HG03565 (cell line): ENCODE results near the gene HLA-DOB.

Source experiments
- ATAC-seq: cut with Tn5 transposase; IDR thresholded peaks from one replicate; pipeline ENCODE4 v1.9.1; 2021; ENCODE audit warnings: mild to moderate bottlenecking, moderate library complexity; ENCODE audit not compliant: unreplicated experiment

The HLA-DOB gene

DNA sequence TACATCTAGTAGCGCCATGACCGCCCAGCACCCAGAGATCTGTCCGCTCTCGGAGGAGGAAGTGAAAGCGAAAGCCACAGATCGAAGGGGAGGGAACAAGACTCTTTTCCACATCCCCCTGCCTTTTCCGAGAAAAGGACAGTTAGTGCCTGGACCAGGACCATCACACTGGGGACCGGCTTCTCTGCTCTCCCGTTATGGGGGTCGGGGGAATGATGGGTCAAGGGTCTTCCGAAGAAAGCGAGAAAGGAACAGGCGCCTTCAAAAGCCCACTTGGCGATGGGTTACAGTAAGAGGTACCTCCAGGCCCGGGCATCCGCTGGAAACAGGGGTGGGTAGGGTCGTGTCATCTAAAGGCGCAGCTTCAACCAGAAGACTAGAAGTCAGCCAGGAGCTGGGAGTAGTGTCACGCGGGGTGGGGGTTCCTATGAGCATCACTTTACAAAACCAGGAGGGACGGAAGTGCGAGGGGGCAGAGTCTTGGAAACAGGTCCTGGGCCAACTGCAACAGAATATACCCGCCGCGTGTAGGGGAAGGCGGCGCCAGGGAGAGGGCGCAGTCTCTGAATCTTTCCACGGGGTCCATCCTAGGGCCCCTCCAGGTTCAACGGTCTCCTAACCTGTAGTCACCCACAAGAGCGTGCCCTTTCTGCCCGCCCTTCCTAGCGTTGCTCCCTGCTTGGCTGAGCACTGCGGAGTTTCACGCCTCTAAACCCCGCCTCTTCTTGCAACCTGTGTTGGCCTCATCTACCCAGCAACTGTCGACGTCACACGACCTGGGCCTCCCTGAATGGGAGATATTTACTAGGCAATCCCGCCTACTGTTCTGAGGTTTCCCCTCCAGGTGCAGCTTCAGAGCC is 27.4 kb upstream of the HLA-DOB start, which contains the start of gene PSMB8:
Gene PSMB8, minus strand, starts transcription at position 69 of the 860 bp plus-strand sequence. Its CDS starts 51 bp downstream, at position 18.
- peak; percentile 60 for ATAC-seq

DNA sequence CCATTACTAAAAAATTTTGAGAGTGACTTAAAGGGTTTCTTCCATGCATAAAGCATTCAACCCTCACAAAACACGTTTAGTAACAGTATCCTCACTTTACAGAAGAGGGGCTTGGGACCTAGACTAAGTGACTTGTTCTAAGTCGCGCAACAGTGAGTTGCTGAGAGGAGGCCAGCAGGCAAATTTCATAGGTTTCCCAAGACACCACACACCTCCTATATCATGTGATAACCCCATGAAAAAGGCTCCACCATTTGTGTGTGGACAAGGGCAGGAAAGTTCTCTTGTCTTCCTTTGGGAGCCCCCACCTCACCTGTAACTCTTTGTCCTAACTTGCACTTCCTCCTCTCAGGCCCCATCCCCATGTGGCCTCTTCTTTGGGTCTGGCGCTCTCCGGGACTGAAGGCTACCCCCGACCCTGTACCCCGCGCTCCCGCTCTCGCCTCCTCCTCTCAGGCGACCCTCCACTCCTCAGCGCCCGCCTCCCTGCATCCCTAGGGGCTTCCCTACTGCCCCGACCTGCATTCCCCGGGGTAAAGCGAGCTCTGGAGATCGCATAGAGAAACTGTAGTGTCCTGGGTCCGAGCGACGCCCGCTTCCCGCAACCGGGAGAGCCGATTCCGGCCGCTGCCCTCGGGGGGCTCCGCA is 26.7 kb upstream of the HLA-DOB start:
- ATAC-seq, result no peak

DNA sequence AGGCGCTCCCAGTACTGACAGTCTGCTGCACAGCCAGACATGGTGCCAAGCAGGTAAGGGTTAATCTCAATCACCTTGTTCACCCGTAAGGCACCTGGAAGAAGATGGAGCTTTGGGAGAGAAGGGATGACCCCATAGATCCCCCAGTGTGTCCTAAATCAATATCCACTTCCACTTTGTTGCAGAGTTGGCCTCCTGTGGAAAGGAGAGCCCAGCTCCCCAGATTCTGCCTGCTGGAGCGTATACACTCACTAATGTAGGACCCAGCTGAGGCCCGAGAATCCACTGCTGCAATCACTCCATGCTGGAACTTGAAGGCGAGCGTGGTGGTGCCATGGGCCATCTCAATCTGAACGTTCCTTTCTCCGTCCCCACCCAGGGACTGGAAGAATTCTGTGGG is 25.9 kb upstream of the HLA-DOB start:
- no peak for ATAC-seq

DNA sequence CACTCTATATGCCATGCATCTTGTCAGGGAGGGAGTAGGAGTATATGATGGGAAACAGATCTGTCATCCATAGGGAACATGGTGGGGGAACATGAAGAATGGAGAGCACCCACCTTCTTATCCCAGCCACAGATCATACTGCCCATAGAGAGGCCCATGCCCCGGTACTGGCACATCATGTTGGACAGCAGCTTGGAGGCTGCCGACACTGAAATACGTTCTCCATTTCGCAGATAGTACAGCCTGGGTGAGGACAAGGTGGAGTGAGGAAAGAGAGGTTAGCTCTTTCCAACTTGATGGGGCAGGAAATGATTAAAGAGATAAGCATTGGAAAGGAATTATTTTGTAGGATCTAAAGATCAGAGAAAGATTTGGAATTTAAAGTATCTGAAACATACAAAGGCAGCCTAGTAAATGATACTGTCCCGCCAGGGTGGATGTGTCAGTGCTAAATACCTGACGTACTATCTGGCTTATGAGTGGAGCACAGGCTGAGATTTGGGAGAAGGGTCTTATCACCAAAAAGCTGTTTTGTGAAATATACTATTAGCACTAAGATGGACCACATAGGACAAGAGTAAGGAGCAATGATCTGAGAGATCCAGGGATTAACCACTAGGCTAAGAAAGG is 25.3 kb upstream of the HLA-DOB start:
- ATAC-seq, result no peak

DNA sequence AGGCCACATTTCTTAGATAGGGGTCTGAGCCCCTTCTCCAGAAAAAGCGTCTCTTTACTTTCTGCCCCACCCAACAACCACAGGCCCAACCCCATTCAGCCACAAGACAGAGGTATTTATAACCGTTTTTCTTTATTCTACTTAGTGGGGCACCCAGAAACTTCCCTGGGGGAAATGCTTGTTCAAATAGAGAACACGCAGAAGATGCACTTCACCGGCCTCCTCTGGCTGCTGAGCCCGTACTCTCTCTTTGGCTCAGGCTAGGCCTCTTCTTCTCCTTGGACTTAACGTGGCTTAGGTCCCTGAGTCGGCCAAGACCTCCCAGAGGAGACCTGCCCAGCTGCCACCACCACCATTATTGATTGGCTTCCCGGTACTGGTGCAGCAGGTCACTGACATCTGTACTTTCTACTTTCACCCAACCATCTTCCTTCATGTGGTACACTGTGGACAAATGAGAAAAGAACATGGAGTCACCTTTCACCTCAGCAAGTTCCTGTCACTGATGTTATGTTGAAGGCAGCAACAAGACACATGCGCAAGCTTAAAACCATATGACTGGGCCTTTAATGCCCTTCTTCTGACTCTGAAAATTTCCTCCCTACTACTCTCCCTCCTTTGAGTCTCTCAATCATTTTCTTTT is 23.9 kb upstream of the HLA-DOB start:
- ATAC-seq, result no peak

DNA sequence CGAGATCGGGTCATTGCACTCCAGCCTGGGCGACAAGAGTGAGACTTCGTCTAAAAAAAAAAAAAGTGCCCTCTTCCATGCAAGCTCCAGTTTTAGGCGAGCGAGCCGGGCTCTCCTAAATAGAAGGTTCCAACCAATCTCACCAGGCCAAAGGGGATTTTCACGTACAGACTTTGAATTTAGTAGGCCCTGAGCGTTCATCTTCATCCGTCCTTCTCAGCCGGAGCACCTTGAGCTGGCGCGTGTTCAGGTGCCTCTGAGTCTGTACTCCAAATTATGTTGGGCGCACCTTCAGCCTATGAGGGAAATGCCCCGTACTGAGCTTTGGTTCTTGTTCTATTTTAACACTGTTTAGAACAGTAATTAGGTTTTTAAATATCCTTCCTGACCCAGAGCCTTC is 22.6 kb upstream of the HLA-DOB start:
- ATAC-seq, result no peak

DNA sequence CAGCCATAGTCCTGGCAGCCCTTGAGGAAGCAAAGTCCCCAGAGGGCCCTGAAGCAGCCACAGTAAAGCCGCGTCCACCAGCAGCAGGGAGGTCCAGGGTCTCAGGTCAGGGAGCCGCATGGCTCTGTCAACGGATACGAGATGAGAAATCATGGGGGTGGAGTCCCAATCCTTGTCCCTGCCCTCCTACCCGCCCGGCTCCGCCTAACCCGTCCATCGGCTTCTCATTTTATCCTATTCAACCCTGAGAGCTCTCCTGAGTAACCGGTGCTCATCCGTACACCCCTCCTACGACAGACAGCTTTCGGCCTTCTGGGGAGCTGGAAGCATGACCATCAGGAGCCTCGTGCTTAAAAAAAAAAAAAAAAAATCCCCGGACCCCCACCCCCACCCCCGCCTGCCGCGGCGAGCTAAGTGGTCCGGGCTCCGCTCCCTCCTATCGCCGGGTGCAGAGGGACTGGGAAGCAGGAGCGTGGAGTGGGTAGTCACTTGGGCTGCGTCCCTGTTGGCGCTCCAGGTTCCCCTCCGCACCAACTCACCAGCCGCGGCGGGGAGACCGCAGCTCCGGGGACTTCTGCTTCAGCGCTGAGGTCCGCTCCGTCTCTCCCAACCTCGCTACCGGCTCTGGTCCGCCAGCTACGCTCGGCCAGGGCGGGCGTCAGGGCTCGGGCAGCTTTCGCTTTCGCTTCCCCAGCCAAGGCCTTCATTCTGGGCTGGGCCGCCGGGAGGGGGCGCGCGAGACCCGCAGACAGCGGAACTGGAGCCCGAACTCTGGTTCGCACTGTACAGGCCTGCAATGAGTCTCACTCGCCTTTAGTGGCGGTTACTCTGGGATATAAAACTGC is 21.5 kb upstream of the HLA-DOB start, which contains the start of gene TAP2:
Gene TAP2, minus strand, starts transcription at position 626 of the 845 bp plus-strand sequence. Its CDS starts 506 bp downstream, at position 120.
- peak; percentile 62 for ATAC-seq

DNA sequence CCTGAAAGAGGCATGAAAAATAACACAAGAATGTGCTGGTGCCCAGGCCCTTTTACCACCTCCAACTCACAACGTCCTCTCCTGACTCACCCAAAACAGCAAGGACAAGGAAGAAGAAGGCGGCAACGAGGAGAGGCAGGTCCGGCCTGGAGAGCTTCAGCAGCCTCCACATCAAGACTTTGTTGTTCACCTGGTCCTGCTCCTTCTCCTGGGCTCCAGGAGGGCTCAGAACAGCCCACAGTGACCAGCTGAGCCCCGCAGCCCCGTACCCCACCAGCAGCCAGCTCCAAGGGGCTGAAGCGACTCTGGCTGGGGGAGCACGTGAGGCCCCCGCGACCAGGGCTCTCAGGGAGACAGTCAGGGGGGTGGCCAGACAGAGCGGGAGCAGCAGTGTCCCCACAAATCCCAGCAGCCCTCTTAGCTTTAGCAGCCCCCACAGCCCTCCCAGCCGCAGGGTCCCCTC is 20.9 kb upstream of the HLA-DOB start:
- ATAC-seq, result no peak

DNA sequence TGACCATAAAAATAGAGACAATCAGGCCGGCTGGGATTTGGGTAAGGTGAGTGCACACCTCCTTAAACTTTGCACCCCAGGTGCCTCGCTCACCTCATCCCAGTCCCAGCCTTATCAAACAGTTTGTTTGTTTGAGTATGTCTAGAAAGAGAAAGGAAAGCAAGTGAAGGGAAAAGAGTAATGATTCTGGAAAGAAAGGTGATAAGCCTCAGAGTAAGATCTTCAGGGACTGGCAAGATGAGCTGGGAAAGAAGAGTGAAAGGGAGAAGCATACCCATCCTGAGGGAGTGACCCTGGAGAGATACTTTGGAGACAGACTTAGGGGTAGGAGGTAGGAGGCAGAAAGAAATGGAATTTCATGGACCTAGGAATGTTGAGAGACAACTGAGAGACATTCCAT is 20.1 kb upstream of the HLA-DOB start:
- ATAC-seq, result no peak

DNA sequence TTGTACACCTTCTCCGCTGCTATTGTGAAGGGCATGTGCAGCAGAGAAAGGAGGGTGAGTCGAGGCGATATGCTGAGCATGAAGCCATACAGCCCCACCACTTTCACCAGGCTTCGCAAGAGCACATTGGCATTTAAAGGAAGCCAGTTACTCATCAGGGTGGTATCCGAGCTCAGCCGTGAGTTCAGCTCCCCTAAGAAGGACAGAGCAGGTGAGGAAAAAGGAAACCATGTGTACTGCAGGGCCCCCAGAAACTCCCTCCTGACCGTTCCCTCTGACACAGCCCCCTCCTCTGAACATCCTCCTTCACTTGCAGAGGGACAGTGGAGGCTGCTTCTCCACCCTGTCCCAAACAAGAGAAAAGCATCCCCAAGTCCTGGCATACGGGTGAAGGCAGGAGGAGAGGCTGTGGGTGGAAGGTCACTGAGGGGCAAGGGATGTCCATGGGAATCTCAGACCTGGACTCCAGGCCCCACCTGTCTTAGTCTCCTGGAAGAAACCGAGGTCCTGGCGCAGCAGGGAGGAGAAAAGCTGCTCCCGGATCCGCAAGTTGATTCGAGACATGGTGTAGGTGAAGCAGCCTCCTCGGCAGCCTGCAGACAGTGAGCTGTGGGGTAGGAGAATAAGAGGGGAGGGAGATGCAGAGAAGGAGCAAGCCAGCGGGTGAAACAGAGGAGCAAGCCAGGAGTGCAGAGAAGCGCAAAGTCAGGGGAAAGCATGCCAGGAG is 18.5 kb upstream of the HLA-DOB start:
- ATAC-seq, result no peak

DNA sequence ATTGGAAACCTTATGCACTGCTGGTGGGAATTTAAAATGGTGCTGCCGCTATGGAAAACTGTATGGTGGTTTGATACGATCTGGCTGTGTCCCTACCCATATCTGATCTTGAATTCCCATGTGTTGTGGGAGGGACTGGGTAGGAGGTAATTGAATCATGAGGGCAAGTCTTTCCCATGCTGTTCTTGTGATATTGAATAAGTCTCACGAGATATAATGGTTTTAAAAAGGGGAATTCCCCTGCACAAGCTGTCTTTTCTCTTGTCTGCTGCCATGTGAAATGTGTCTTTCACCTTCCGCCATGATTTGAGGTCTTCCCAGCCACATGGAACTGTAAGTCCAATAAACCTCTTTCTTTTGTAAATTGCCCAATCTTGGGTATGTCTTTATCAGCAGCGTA is 16.9 kb upstream of the HLA-DOB start:
- no peak for ATAC-seq

DNA sequence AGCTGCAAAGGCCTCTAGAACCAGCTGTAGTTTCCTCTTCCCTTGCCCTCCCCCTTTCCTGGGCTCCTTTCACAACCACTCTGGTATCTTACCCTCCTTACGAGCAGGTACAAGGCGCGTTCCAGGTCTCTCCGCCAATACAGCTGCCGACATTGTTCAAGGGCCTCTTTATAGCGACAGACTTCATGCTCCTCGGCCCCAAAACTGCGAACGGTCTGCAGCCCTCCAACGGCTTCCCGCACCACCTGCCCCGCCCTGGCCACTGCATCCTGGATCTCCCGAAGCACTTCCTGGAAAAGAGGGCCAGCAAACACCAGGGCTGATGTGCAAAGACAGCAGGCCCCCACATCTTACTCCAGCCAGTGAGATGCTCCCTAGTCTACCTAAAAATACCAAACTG is 15.7 kb upstream of the HLA-DOB start:
- no peak for ATAC-seq

DNA sequence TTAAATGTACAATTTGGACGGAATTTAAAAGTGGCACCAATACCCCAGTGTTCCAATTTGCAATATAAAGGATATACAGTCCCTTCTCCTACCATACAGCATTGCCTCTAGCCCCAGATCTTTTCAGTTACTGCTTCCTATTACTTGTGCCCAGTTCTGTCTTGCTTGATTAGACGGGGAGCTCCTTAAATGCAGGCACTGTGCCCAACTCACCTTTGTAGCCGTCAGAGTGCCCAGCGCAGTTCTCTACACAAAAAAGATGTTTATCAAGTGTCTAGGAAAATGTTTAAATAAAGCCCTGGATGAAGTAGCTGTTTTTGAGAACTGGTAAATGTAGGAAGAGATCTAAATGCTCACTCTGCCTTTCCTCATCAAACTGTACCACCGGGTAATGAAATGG is 14.1 kb upstream of the HLA-DOB start:
- ATAC-seq, result no peak

DNA sequence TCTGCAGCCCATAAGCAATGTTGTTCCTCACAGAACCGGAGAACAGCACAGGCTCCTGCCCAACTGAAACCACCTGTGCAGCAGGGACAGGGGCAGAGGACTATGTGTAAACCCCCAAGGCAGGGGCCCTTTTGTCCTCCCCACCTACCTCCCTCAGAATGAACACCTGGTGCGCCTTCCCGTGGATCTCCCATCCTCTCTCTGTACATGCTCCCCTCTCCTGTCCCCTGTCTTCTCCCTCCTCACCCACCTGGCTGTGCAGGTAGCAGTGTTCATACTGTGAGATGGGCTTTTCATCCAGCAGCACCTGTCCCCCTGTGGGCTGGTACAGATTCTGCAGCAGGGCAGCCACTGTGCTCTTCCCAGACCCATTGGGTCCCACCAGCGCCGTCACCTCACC is 13.2 kb upstream of the HLA-DOB start:
- ATAC-seq, result no peak

DNA sequence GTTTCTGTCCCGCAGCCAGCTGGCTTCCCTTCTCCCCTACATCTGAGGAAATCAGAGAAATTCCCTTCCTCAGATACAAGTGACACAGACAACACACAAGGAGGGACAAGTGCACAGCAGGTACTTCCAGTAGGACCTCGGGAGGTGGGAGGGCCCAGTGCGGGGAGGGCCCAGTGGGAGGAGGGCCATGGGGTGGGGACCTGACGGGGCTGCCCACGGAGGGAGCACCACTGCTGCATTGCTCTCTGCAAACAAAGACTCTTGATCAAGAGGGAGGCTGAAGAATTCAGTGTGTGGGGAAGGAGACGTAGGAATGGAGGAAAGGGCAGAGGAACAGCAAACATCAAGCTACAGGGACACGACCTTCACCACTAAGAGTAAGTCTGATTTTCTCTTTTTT is 12.7 kb upstream of the HLA-DOB start:
- no peak for ATAC-seq

DNA sequence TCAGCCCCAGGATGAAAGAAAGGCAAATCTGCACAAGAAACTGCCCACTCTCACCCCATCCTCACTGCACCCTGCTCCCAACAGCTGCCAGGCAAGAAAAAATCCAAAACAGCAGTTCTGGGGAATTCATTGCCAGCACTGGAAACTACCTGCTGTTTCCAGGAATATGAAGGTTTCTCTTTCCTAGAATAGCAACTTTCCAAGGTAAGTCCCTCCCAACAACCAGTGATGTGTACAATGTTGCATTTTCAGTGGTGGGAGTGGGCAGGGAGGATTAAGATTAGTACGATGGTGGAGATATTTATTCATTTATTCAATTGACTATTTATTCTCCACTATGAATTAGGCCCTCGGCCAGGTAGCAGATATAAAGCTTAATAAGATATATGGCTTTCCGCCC is 10.2 kb upstream of the HLA-DOB start:
- no peak for ATAC-seq

DNA sequence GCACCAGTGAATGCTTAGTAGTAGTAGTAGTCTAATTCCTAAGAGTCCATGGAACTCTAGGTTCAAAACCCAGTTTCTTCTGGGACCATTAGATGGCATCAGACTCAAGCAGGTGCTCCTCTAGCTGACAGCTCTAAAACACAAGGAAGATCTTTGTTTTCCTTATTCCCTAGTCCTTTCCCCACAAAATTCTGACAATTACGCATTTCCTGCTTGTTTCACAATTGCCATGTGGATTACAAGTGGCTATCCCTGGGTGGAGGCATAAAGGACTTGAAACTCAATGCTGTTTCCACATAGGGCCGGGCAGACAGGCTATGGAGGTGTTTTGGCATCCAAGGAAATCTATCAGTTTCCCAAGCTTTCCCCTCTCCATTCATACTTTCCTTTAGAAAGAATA is 9.2 kb upstream of the HLA-DOB start:
- no peak for ATAC-seq

DNA sequence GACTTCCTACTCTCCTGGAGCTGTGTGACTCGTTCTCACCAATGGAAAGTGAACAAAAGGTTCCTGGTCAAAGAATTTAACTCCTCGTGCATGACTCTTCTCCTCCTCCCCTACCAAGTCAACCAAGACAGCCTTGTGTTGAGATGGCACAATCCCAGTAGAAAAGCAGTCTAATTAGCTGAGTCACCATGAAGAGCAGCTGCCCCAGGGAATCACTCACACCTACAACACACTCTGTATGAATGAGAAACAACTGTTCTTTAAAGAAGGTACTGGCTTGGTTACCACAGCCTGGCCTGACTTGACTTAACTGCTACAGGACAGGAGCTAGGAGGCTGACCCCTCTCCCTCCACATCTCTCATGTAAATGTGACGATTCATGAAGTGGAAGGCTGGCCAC is 2.9 kb upstream of the HLA-DOB start:
- no peak for ATAC-seq

DNA sequence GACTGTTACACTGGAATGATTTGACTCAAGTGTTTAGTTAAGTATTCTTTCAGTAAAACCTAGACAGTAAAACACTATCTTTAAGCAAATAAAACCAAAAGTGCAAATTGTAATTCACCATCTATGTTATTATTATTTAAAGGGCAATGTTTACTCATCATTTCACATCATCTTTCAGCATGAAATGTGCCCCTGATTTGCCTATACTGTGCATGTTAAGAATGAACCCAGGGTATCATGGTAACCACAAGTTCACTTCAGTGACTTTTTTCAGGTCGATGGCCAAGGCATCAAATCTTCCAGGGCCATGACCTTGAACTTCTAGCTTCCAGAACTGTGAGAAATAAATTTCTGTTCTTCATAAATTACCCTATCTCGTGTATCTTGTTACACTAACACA is 2.1 kb upstream of the HLA-DOB start:
- ATAC-seq, result no peak

DNA sequence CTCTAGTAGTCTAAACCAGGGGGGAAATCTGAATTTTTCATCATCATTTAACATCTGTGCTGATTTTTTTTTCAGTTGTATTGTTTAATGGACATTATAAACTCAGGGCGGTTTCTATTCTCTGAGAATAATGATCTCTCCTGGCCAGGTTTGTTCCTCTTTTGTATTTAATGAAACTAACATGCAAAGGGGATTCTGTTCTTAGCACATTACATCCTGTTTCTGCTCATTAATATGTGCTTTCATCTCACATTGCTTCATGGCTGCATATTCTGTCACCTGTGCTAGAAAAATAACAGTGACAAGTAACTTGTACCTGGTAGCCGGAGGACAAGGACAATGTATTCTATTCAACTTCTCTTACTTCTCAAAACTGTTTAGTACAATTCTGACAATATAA is 806 bp downstream of the HLA-DOB start:
- no peak for ATAC-seq
